Ishikawa (cell line): Measurements from ENCODE around the gene PDE8A.

Experiments
- CEBPB ChIP-seq: IDR thresholded peaks from 2 replicates; pipeline ENCODE4 v1.6.1; 2012
- CREB1 ChIP-seq: IDR thresholded peaks from 2 replicates; pipeline ENCODE4 v1.6.1; 2012; ENCODE audit warnings: low read depth
- EGR1 ChIP-seq: IDR thresholded peaks from 2 replicates; pipeline ENCODE4 v1.6.1; 2012
- EP300 ChIP-seq: IDR thresholded peaks from 2 replicates; pipeline ENCODE4 v1.6.1; 2012; ENCODE audit warnings: borderline replicate concordance
- FOXM1 ChIP-seq: IDR thresholded peaks from 2 replicates; pipeline ENCODE4 v1.6.1; 2012; ENCODE audit warnings: low read depth, borderline replicate concordance
- NFIC ChIP-seq: IDR thresholded peaks from 2 replicates; pipeline ENCODE4 v1.6.1; 2012
- RAD21 ChIP-seq: IDR thresholded peaks from 2 replicates; pipeline ENCODE4 v1.6.1; 2012; ENCODE audit warnings: low read depth
- TAF1 ChIP-seq: IDR thresholded peaks from 2 replicates; pipeline ENCODE4 v1.6.1; 2012; ENCODE audit warnings: low read depth, mild to moderate bottlenecking
- TCF12 ChIP-seq: IDR thresholded peaks from 2 replicates; pipeline ENCODE4 v1.6.1; 2012; ENCODE audit warnings: low read depth
- TEAD4 ChIP-seq: IDR thresholded peaks from 2 replicates; pipeline ENCODE4 v1.6.1; 2012
- USF1 ChIP-seq: IDR thresholded peaks from 2 replicates; pipeline ENCODE4 v1.6.1; 2012
- YY1 ChIP-seq: IDR thresholded peaks from 2 replicates; pipeline ENCODE4 v1.6.1; 2012; ENCODE audit warnings: low read depth
- ZBTB7A ChIP-seq: IDR thresholded peaks from 2 replicates; pipeline ENCODE4 v1.6.1; 2012; ENCODE audit warnings: low read depth
- TF ChIP-seq, protein P1 (sequence below): IDR thresholded peaks from 2 replicates; pipeline ENCODE4 v1.6.1; 2012
- TF ChIP-seq, protein P2 (sequence below): IDR thresholded peaks from 2 replicates; pipeline ENCODE4 v1.6.1; 2012; ENCODE audit warnings: low read depth, mild to moderate bottlenecking

PDE8A gene

GRCh38 chr15:84942456-84942855 lies 39.2 kb upstream of the PDE8A start:
- TF ChIP-seq, protein P1, sequence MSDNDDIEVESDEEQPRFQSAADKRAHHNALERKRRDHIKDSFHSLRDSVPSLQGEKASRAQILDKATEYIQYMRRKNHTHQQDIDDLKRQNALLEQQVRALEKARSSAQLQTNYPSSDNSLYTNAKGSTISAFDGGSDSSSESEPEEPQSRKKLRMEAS, result no peak
- TF ChIP-seq NFIC (no peak), YY1 (no peak), ZBTB7A (no peak), EP300 (no peak), CREB1 (no peak), RAD21 (no peak), CEBPB (no peak), USF1 (no peak), EGR1 (no peak), TAF1 (no peak), TEAD4 (no peak), FOXM1 (no peak), TCF12 (no peak)
- TF ChIP-seq, protein P2, sequence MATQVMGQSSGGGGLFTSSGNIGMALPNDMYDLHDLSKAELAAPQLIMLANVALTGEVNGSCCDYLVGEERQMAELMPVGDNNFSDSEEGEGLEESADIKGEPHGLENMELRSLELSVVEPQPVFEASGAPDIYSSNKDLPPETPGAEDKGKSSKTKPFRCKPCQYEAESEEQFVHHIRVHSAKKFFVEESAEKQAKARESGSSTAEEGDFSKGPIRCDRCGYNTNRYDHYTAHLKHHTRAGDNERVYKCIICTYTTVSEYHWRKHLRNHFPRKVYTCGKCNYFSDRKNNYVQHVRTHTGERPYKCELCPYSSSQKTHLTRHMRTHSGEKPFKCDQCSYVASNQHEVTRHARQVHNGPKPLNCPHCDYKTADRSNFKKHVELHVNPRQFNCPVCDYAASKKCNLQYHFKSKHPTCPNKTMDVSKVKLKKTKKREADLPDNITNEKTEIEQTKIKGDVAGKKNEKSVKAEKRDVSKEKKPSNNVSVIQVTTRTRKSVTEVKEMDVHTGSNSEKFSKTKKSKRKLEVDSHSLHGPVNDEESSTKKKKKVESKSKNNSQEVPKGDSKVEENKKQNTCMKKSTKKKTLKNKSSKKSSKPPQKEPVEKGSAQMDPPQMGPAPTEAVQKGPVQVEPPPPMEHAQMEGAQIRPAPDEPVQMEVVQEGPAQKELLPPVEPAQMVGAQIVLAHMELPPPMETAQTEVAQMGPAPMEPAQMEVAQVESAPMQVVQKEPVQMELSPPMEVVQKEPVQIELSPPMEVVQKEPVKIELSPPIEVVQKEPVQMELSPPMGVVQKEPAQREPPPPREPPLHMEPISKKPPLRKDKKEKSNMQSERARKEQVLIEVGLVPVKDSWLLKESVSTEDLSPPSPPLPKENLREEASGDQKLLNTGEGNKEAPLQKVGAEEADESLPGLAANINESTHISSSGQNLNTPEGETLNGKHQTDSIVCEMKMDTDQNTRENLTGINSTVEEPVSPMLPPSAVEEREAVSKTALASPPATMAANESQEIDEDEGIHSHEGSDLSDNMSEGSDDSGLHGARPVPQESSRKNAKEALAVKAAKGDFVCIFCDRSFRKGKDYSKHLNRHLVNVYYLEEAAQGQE, result no peak

DNA sequence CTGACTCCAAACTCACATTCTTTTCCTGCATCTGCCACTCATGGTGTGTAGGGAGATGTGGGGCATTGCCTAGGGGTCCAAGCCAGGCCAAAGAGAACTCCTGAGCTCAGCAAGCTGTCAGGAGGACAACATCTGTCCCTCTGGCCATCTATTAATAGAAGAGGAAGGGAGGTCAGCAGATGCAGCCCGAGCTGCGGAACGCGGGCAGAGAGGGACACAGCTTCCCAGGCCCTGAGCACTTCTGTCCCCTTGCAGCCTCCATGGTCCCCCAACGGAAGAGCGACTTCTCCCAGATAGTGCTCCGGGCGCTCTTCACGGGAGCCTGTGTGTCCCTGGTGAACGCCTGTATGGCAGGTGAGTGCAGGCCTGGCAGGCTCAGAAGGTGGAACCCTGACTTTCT lies 37.3 kb upstream of the PDE8A start:
- TF ChIP-seq, protein P1, result no peak
- TF ChIP-seq ZBTB7A, result no peak
- TF ChIP-seq FOXM1, result no peak
- TF ChIP-seq NFIC, result no peak
- TF ChIP-seq TEAD4, result no peak
- no peak for TF ChIP-seq USF1
- TF ChIP-seq CEBPB, result no peak
- no peak for TF ChIP-seq EGR1
- TF ChIP-seq EP300, result no peak
- no peak for TF ChIP-seq TAF1
- TF ChIP-seq, protein P2, result no peak
- no peak for TF ChIP-seq CREB1
- no peak for TF ChIP-seq YY1
- TF ChIP-seq RAD21, result no peak
- TF ChIP-seq TCF12, result no peak

- TF ChIP-seq RAD21 (no peak), CREB1 (no peak), CEBPB (no peak)
- TF ChIP-seq, protein P2, result no peak
These were observed 36.8 kb upstream of the PDE8A start for GRCh38 chr15:84944861-84945260.

DNA sequence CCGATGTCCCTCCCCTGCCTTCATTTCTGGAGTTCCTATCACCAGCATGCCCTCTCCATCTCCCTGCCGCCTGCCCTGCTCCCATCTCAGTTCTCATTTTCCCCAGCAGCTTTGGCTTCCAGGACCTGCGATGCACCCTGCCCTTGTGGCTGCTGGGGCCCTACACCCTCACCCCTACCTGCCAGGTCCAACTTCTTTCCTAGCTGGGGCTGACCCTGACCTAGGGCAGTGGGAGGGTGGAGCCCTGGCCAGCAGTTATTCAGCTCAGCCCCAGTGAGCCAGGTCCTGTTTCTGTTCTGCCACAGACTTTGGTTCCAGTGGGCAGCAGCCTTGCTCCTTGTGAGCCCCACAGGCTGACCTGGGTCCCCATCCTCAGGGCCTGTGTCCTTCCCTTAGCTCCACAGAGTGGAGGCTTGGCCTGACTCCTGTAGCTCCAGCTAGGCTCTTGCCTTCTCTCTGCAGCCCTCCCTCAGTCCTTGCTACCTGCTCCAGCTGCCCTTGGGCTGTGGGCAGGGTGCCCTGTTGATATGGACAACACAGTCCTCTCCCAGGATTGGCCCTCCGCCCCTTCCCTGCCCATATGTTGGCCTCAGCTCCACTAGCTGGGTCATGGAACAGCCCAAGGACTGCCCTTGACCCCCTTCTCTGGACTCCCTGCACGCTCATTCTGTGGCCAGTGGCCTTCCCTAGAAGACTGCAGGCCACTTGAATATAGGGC lies 34.7 kb upstream of the PDE8A start:
- no peak for TF ChIP-seq FOXM1
- TF ChIP-seq ZBTB7A, result no peak
